ENCODE data around the gene KRT3. TPM values are rescaled to one million over a fixed set of nuclear protein-coding genes. Genes with fewer than 3 reads are reported as not detected.

KRT3 gene
- total and polyA plus RNA-seq, 8 donors = 0.53 TPM; not detected in 7

DNA sequence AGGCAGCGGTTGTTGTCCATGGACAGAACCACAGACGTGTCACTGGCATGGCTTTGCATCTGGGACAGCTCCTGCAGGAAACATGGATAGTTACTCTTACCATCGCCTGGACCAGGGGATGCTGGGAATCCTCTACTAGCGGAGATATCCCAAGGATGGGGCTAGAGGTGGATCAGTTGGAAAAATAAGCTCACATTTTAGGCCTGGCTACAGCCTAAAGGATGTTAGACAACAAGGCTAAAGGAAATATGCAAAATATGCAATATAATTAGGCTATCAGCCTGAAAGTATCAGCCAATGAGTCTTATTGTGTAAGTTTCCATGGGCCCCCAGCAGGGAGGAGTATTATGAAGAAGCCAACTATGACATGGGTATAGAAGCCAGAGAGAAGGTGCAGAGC, 23.7 kb downstream of the KRT3 start:
- H3K4me3 ChIP-seq = no peak overlapping the region
- 74 to 97% (median 88%) methylated on average over 3 to 4 of the region's 4 CpGs for WGBS, 5 donors
- DNase-seq = no peak
- peaks cover 0 to 16% (median 0%) of the 10 kb centered on the region in 3 donors for H3K27me3 ChIP-seq
- TF ChIP-seq POLR2AphosphoS5 (IDR thresholded peaks at IDR 0.05) (no peak), POLR2A (IDR thresholded peaks at IDR 0.05) (no peak), EP300 (IDR thresholded peaks at IDR 0.05) (no peak)
- TF ChIP-seq, protein P1, sequence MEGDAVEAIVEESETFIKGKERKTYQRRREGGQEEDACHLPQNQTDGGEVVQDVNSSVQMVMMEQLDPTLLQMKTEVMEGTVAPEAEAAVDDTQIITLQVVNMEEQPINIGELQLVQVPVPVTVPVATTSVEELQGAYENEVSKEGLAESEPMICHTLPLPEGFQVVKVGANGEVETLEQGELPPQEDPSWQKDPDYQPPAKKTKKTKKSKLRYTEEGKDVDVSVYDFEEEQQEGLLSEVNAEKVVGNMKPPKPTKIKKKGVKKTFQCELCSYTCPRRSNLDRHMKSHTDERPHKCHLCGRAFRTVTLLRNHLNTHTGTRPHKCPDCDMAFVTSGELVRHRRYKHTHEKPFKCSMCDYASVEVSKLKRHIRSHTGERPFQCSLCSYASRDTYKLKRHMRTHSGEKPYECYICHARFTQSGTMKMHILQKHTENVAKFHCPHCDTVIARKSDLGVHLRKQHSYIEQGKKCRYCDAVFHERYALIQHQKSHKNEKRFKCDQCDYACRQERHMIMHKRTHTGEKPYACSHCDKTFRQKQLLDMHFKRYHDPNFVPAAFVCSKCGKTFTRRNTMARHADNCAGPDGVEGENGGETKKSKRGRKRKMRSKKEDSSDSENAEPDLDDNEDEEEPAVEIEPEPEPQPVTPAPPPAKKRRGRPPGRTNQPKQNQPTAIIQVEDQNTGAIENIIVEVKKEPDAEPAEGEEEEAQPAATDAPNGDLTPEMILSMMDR (IDR thresholded peaks at IDR 0.05) = no peak
- H3K9me3 ChIP-seq = no peaks in the 10 kb centered on the region
- no peaks in the 10 kb centered on the region for H3K4me1 ChIP-seq
- intact Hi-C loops (cut with DNase I; ENCODE audit: low total_unique reads) = no loop called here
- H3K27ac ChIP-seq = no peak overlapping the region
- H3K36me3 ChIP-seq = no peaks in the 10 kb centered on the region

DNA sequence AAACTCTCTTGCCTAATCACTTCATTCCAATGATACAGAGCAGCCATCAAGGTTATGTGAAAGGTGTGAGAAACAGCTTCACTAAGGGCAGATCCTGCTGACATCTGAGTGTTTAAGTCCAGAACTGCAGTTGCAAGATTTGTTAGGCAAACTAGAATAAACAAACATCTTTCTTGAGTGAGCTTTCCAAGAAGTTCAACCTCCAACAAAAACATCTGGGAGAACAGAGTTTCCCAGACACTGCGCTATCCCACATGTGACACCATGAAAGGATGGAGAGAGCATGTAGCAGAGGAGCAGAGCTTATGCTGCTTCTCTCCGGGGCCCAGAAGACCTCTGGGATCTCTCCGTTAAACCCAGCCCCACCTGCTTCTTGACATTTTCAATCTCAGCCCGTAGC, 24.4 kb downstream of the KRT3 start:
- peaks cover 0 to 9% (median 0%) of the 10 kb centered on the region in 3 donors for H3K27me3 ChIP-seq
- H3K27ac ChIP-seq = no peak overlapping the region
- no peak for DNase-seq
- intact Hi-C loops (cut with DNase I; ENCODE audit: low total_unique reads) = no loop called here
- no peaks in the 10 kb centered on the region for H3K4me1 ChIP-seq
- 61 to 80% (median 74%) methylated on average over 4 of the region's 4 CpGs for WGBS, 5 donors
- no peaks in the 10 kb centered on the region for H3K9me3 ChIP-seq
- H3K4me3 ChIP-seq = no peak overlapping the region
- TF ChIP-seq, protein P1 (IDR thresholded peaks at IDR 0.05) = no peak
- no peaks in the 10 kb centered on the region for H3K36me3 ChIP-seq

DNA sequence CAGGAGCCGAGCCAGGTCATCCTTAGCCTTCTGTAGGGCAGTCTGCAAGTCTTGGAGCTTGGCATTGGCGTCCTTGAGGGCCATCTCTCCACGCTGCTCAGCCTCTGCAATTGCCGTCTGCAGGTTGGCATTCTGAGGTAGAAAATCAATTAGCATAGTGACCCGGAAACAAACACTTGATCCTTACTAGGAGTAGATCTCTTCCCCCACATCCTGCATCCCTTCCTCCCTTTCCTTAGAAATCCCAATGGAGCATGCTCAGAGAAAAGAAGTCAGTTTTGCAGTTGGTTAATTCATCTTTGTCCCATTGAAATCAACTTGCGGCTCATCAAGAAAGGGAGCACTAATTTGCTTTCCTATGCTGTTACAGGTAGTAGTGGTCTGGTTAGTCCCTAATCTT, 24.8 kb downstream of the KRT3 start:
- TF ChIP-seq EP300 (IDR thresholded peaks at IDR 0.05) (no peak), POLR2AphosphoS5 (IDR thresholded peaks at IDR 0.05) (no peak), POLR2A (IDR thresholded peaks at IDR 0.05) (no peak)
- TF ChIP-seq, protein P1 (IDR thresholded peaks at IDR 0.05) = no peak
- no peak for DNase-seq
- no peaks in the 10 kb centered on the region for H3K4me1 ChIP-seq
- WGBS, 5 donors = 74 to 79% (median 76%) methylated on average over 6 of the region's 6 CpGs
- no peaks in the 10 kb centered on the region for H3K36me3 ChIP-seq
- no peak overlapping the region for H3K27ac ChIP-seq
- H3K27me3 ChIP-seq = peaks cover 0 to 5% (median 0%) of the 10 kb centered on the region in 3 donors
- no peaks in the 10 kb centered on the region for H3K9me3 ChIP-seq
- H3K4me3 ChIP-seq = no peak overlapping the region
- intact Hi-C loops (cut with DNase I; ENCODE audit: low total_unique reads) = no loop called here

DNA sequence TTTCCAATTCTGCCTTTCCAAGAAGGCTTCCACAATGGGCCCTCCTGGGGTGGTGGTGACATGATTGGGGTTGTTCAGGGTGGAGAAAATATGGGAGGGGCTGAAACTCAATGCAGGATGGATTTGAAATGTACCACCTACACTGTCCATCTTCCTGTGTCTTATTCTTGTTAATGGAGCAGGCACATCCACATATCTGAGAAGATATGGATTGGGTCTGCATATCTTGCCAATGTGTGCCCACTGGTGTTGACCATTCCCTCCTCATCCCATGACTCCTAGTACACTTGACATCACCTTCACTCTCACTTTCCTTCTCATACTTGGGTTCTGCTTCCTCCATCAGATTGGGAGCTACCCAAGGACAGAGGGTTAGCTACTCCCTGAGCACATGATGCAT, 26.0 kb downstream of the KRT3 start:
- no peaks in the 10 kb centered on the region for H3K4me1 ChIP-seq
- no peak for DNase-seq
- H3K27me3 ChIP-seq = peaks cover 0 to 5% (median 0%) of the 10 kb centered on the region in 3 donors
- H3K4me3 ChIP-seq = no peak overlapping the region
- intact Hi-C loops (cut with DNase I; ENCODE audit: low total_unique reads) = no loop called here
- TF ChIP-seq, protein P1 (IDR thresholded peaks at IDR 0.05) = no peak
- no peak for TF ChIP-seq POLR2AphosphoS5 (IDR thresholded peaks at IDR 0.05)
- no peak for TF ChIP-seq EP300 (IDR thresholded peaks at IDR 0.05)
- no peak for TF ChIP-seq POLR2A (IDR thresholded peaks at IDR 0.05)
- H3K27ac ChIP-seq = no peak overlapping the region
- H3K9me3 ChIP-seq = no peaks in the 10 kb centered on the region
- no peaks in the 10 kb centered on the region for H3K36me3 ChIP-seq

All from stomach (tissue), 9 donors.